ACC112 (cell line): ENCODE measurements around the gene MED27.

ENCODE experiments used
- H2AFZ ChIP-seq: fragments of 200-600 bp; sonication (generic); one replicate; pipeline ENCODE4 v1.6.0; 2017; ENCODE audit warnings: antibody characterized with exemption, low read length; ENCODE audit not compliant: unreplicated experiment
- H3K27ac ChIP-seq: fragments of 200-600 bp; sonication (generic); 2 replicates; pipeline ENCODE4 v1.5.1; 2014; ENCODE audit warnings: low read depth, mild to moderate bottlenecking, antibody characterized with exemption, low read length, moderate library complexity
- H3K27me3 ChIP-seq: fragments of 200-600 bp; sonication (generic); 2 replicates; pipeline ENCODE4 v1.6.1; 2014; ENCODE audit warnings: mild to moderate bottlenecking, antibody characterized with exemption, low read length, moderate library complexity, mixed read lengths; ENCODE audit not compliant: insufficient read depth
- H3K36me3 ChIP-seq: fragments of 200-600 bp; sonication (generic); 2 replicates; pipeline ENCODE4 v1.6.1; 2016; ENCODE audit warnings: mild to moderate bottlenecking, antibody characterized with exemption, low read length, moderate library complexity, mixed read lengths; ENCODE audit not compliant: insufficient read depth
- H3K4me1 ChIP-seq: fragments of 200-600 bp; sonication (generic); one replicate; pipeline ENCODE4 v1.6.1; 2016; ENCODE audit warnings: low read length, mixed read lengths; ENCODE audit not compliant: insufficient read depth, unreplicated experiment, control insufficient read depth
- H3K4me3 ChIP-seq: fragments of 200-600 bp; sonication (generic); 2 replicates; pipeline ENCODE4 v1.5.1; 2014; ENCODE audit warnings: mild to moderate bottlenecking, low read depth, low read length
- H3K79me2 ChIP-seq: fragments of 200-600 bp; sonication (generic); one replicate; pipeline ENCODE4 v1.6.0; 2016; ENCODE audit warnings: low read length; ENCODE audit not compliant: control insufficient read depth, unreplicated experiment, insufficient read depth

The MED27 gene

DNA sequence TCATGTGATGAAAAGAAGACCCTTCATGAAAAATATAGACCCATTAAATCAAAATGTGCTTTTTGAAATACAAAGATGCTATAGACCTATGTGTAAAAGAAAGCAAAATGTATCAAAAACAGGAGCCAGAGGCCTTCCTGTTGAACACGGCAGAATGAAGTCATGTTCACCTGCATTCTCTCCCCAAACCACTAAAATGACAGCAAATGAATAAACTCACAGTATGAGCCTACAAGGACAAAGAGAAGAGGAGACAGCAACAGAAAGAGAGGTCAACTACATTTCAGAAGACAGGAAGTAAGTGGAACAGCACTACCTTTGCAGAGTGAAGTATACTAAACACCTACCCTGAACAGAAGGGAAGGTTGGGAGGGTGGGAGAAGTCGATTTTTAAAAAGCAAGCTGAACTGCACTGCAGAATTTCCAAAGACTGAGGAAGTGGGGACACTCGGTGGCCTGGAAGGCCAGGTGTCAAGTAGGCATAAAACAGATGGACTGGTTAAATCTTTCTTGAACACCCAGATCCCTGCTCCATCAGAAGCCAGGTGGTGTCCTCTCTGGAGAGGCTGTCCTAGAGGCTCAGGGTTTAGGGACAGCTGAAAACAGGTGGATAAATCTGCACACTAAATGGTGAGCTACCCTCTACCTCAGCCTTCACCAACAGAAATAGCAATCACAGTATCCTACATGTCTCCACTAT lies 48.9 kb downstream of the MED27 start:
- Histone ChIP-seq H3K4me3 (no peak overlapping the region), H3K4me1 (peaks cover 13% of the 10 kb centered on the region), H3K27me3 (no peaks in the 10 kb centered on the region), H2AFZ (no peak overlapping the region), H3K27ac (no peak overlapping the region), H3K79me2 (peaks cover 62% of the 10 kb centered on the region), H3K36me3 (no peaks in the 10 kb centered on the region)

DNA sequence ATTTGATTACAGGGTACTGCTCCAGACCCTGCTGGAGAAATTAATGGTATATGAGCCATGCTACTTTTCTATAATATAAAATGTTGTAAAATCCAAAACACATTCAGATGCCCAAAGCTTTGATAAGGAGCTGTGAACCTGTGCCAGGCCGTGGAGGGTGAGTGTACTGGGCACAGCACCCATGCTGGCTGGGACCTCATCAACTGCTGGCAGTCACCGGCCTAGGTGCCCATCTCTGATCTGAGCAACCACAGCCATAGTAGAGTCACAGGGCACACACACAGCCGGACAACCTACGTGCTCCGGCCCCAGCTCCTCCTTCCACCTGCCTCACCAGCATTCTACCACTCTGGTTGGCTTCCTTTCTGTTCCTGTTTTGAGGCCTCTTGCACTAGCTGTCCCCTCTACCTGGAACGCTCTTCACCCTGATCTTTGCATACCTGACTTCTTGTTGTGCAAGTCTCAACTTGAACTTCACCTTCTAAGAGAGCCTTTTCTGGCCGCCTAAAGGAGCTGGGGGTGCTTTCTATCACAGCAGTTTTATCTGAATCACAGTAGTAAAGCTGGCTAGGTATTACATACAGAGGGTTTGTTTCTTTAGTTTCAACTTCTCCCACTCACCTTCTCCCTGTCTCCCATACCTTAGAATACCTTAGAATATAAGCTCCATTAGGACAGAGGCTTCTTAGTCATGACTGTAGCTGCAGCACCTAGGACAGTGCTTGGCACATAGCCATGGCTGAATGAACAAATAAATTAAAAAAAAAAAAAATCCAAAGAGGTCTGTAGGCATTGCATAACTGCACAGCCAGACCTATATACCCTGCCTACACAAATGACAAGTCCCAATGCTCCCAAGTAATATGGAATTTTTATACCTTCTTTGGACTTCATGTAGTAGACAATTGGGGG lies 51.7 kb downstream of the MED27 start:
- no peak overlapping the region for H2AFZ ChIP-seq
- no peaks in the 10 kb centered on the region for H3K27me3 ChIP-seq
- peaks cover 13% of the 10 kb centered on the region for H3K4me1 ChIP-seq
- H3K36me3 ChIP-seq, result no peaks in the 10 kb centered on the region
- H3K4me3 ChIP-seq, result no peak overlapping the region
- peaks cover 50% of the 10 kb centered on the region for H3K79me2 ChIP-seq
- H3K27ac ChIP-seq, result no peak overlapping the region

DNA sequence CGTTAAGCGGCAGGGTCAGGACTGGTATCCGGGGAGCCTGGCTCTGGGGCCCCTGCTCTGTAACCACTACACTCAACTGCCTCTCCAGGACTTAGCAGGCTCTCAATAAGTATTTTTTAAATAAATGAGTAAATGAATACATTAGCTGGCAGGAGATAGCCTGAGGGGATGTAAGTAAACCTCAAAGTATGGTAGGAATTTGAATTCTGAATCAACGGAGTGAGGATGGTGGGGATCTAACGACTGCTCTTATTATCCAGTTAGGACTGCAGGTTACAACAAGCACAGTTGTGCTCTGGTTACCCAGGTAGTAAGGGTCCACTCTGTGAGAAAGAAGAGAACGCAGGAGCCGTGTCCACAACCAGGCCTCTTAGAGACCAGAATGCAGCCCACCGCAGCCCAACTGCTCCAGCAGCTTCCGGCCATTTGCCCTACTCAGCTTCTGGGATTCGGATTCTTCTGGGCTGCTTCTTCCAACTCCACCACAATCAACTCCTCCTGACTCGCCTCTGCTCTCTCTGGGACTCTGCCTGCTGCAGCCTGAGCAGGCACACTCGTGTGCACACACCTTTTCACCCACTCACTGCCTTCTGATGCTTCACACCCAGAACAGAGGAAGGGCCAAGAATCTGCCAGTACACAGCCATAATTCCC lies 52.6 kb downstream of the MED27 start:
- Histone ChIP-seq H2AFZ (no peak overlapping the region), H3K27me3 (no peaks in the 10 kb centered on the region), H3K27ac (no peak overlapping the region), H3K36me3 (no peaks in the 10 kb centered on the region), H3K4me1 (peaks cover 8% of the 10 kb centered on the region), H3K79me2 (peaks cover 52% of the 10 kb centered on the region), H3K4me3 (no peak overlapping the region)

- Histone ChIP-seq H3K4me1 (peaks cover 19% of the 10 kb centered on the region), H2AFZ (no peak overlapping the region), H3K4me3 (no peak overlapping the region), H3K27me3 (no peaks in the 10 kb centered on the region), H3K79me2 (peaks cover 51% of the 10 kb centered on the region), H3K36me3 (no peaks in the 10 kb centered on the region), H3K27ac (no peak overlapping the region)
Measured at GRCh38 chr9:132025766-132026165, 53.9 kb downstream of the MED27 start.

GRCh38 chr9:132024589-132024988 lies 55.1 kb downstream of the MED27 start:
- no peak overlapping the region for H2AFZ ChIP-seq
- no peaks in the 10 kb centered on the region for H3K36me3 ChIP-seq
- peaks cover 51% of the 10 kb centered on the region for H3K79me2 ChIP-seq

DNA sequence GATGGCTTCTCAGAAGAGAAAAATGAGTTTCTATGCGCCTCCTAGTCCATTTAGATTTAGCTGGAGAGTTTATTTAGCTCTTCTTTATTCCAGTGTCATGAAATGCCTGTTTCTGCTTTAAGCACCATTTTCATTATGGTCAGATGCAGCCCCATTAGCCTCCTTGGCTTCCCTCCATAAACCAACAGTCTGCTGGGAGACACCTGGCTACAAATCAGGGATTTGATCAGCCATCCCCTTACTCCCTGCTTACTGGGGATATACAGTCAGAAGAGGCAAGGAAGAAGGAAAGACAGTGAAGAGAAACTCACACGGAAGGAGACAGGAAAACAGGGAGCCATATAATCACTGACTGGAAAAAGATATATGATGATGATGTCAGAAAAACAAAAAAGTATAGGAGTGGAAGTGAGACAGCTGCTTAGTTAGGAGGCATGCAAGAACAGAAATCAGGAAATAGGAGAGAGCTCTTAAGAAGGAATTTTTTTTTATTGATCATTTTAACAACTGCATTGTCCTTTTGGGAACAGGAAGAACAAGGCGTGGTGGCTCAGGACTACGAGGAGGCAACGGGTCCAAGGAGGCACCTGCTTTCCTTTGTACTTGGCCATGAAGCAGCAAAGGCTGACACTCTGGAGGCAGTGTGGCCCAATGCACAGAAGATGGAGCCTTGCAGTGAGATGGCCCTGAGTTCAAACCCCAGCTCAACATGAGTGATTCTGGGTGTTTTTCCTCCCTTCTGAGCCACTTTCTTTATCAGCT lies 56.1 kb downstream of the MED27 start:
- H3K27ac ChIP-seq, result no peak overlapping the region
- H3K79me2 ChIP-seq, result peaks cover 42% of the 10 kb centered on the region
- H2AFZ ChIP-seq, result no peak overlapping the region
- no peak overlapping the region for H3K4me3 ChIP-seq
- no peaks in the 10 kb centered on the region for H3K36me3 ChIP-seq
- H3K27me3 ChIP-seq, result no peaks in the 10 kb centered on the region
- H3K4me1 ChIP-seq, result peaks cover 25% of the 10 kb centered on the region

More at GRCh38 chr9:132024589-132024988, 55.1 kb downstream of the MED27 start:
- no peak overlapping the region for H3K4me3 ChIP-seq
- no peak overlapping the region for H3K27ac ChIP-seq
- H3K27me3 ChIP-seq, result no peaks in the 10 kb centered on the region
- peaks cover 25% of the 10 kb centered on the region for H3K4me1 ChIP-seq

DNA sequence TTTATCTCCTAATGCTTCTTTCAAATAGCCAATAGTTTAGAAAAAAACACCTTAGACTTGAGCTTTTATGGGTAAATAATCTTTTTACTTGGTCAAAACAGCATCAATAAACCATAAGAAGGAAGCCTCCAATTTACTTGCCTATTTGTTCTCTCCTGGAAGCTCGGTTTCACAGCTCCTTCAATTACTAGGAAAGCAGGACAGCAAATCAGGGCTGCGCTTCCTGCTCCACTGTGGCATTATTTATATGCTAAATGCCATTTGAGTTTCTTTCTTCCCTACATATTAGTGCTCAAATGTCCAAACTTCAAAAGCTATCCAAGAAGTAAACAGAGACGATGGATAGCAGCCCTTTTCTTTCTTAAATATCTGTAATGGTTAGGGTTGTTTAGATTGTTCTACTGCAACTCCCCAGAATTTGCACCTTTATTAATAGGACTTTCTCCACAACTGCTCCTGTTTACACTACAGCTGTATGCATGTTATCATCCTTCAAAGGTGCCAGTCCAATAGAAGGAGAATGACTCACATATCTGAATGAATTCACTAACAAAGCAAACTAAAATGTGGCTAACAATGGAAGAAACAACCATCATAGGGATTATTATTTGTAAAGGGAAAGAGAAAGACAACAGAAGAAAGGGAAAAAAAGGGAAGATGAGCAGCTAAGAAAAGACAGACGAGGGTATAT lies 58.7 kb downstream of the MED27 start:
- H3K4me3 ChIP-seq, result no peak overlapping the region
- H3K27ac ChIP-seq, result no peak overlapping the region
- peaks cover 17% of the 10 kb centered on the region for H3K4me1 ChIP-seq
- H3K79me2 ChIP-seq, result peaks cover 38% of the 10 kb centered on the region
- H2AFZ ChIP-seq, result no peak overlapping the region
- no peaks in the 10 kb centered on the region for H3K36me3 ChIP-seq
- no peaks in the 10 kb centered on the region for H3K27me3 ChIP-seq

DNA sequence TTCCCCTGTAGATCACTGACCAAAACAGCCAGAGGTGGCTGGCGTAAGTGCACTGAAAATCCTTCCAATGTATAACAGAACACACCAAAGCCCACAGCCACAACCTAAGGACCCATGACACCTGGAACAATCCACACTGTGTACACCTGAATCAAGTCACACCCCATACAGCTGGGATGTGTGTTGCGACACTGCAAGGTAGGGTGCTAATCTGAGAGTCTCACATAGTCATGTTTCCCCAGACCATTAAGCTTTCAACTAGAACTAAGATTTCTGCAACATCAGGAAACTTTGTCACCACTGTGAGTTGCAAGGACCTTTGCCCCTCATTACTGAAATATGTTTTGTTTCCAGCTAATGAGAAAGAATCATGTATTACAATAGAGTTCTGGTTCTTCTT lies 59.4 kb downstream of the MED27 start:
- Histone ChIP-seq H3K27ac (no peak overlapping the region), H3K79me2 (peaks cover 33% of the 10 kb centered on the region), H3K4me1 (peaks cover 17% of the 10 kb centered on the region), H3K4me3 (no peak overlapping the region), H3K27me3 (no peaks in the 10 kb centered on the region), H3K36me3 (no peaks in the 10 kb centered on the region), H2AFZ (no peak overlapping the region)

DNA sequence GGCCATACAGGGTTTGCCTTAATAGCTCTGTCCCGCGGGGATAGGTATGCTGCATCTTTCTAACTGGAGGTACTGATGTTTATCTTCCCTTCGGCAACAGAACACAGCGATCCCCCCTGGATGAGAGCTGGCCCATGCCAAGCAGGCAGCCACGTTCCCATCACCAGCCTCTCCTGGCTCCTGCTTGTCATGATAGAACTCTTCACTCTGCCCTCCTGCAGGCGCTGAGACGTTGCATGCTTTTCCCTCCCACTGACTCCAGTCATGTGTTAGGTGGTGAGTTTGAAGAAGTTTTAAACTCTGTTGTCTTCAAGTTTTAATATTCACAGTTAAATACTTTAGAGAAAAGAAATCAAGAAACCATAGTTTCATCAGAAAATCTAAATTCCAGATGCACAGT lies 60.0 kb downstream of the MED27 start:
- peaks cover 33% of the 10 kb centered on the region for H3K79me2 ChIP-seq
- H2AFZ ChIP-seq, result no peak overlapping the region
- H3K27me3 ChIP-seq, result no peaks in the 10 kb centered on the region
- peaks cover 17% of the 10 kb centered on the region for H3K4me1 ChIP-seq
- H3K27ac ChIP-seq, result no peak overlapping the region
- H3K4me3 ChIP-seq, result no peak overlapping the region
- H3K36me3 ChIP-seq, result no peaks in the 10 kb centered on the region

GRCh38 chr9:132018957-132019405 lies 60.7 kb downstream of the MED27 start:
- no peak overlapping the region for H3K27ac ChIP-seq
- peaks cover 33% of the 10 kb centered on the region for H3K79me2 ChIP-seq
- H3K4me3 ChIP-seq, result no peak overlapping the region
- no peaks in the 10 kb centered on the region for H3K36me3 ChIP-seq
- H3K4me1 ChIP-seq, result peaks cover 17% of the 10 kb centered on the region
- H3K27me3 ChIP-seq, result no peaks in the 10 kb centered on the region
- H2AFZ ChIP-seq, result no peak overlapping the region
